Measurements from ENCODE around the gene FHIT.

The FHIT gene

GRCh38 chr3:59867185-59868002 is 1383.9 kb downstream of the FHIT start:
- no peak for TF ChIP-seq TAF1 (IDR thresholded peaks at IDR 0.05; ENCODE audit: borderline replicate concordance, insufficient read depth, low read length)
- TF ChIP-seq, protein P1, sequence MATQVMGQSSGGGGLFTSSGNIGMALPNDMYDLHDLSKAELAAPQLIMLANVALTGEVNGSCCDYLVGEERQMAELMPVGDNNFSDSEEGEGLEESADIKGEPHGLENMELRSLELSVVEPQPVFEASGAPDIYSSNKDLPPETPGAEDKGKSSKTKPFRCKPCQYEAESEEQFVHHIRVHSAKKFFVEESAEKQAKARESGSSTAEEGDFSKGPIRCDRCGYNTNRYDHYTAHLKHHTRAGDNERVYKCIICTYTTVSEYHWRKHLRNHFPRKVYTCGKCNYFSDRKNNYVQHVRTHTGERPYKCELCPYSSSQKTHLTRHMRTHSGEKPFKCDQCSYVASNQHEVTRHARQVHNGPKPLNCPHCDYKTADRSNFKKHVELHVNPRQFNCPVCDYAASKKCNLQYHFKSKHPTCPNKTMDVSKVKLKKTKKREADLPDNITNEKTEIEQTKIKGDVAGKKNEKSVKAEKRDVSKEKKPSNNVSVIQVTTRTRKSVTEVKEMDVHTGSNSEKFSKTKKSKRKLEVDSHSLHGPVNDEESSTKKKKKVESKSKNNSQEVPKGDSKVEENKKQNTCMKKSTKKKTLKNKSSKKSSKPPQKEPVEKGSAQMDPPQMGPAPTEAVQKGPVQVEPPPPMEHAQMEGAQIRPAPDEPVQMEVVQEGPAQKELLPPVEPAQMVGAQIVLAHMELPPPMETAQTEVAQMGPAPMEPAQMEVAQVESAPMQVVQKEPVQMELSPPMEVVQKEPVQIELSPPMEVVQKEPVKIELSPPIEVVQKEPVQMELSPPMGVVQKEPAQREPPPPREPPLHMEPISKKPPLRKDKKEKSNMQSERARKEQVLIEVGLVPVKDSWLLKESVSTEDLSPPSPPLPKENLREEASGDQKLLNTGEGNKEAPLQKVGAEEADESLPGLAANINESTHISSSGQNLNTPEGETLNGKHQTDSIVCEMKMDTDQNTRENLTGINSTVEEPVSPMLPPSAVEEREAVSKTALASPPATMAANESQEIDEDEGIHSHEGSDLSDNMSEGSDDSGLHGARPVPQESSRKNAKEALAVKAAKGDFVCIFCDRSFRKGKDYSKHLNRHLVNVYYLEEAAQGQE (IDR thresholded peaks at IDR 0.05; ENCODE audit: insufficient read depth in 1 of 2, low read depth in 2 of 2, low read length in 2 of 2) = no peak
- no peak for TF ChIP-seq SIN3A (IDR thresholded peaks at IDR 0.05; ENCODE audit: borderline replicate concordance, insufficient read depth, low read length)
- TF ChIP-seq FOXP2 (optimal IDR thresholded peaks at IDR 0.05; ENCODE audit: borderline replicate concordance, extremely low read depth, extremely low read length, insufficient read depth) = no peak
- no peak for TF ChIP-seq POLR2AphosphoS5 (IDR thresholded peaks at IDR 0.05; ENCODE audit: low read depth, low read length)

DNA sequence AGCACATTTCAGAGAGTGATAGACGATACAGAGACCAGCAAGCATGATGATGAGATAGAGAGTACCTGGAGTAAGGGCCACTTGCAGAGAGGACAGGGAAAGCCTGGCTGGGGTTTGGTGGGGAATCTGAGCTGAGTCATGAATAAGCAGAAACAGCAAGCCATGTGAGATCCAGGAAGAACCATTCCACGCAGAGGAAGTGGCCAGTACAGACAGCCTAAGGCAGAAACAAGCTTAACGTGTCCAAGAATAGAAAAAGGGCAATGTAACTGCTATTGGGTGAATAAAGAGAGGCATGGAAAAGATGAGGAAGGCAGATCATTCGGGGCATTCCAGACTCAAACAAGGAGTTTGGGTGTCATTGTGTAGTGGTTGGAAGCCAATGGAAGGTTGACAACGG is 1385.2 kb downstream of the FHIT start:
- TF ChIP-seq SIN3A (IDR thresholded peaks at IDR 0.05; ENCODE audit: borderline replicate concordance, insufficient read depth, low read length) (no peak), FOXP2 (optimal IDR thresholded peaks at IDR 0.05; ENCODE audit: borderline replicate concordance, extremely low read depth, extremely low read length, insufficient read depth) (no peak), TAF1 (IDR thresholded peaks at IDR 0.05; ENCODE audit: borderline replicate concordance, insufficient read depth, low read length) (no peak), POLR2AphosphoS5 (IDR thresholded peaks at IDR 0.05; ENCODE audit: low read depth, low read length) (no peak)
- TF ChIP-seq, protein P1 (IDR thresholded peaks at IDR 0.05; ENCODE audit: insufficient read depth in 1 of 2, low read depth in 2 of 2, low read length in 2 of 2) = no peak

- TF ChIP-seq TAF1 (IDR thresholded peaks at IDR 0.05; ENCODE audit: borderline replicate concordance, insufficient read depth, low read length) = no peak
- no peak for TF ChIP-seq SIN3A (IDR thresholded peaks at IDR 0.05; ENCODE audit: borderline replicate concordance, insufficient read depth, low read length)
- TF ChIP-seq POLR2AphosphoS5 (IDR thresholded peaks at IDR 0.05; ENCODE audit: low read depth, low read length) = no peak
- TF ChIP-seq, protein P1 (IDR thresholded peaks at IDR 0.05; ENCODE audit: insufficient read depth in 1 of 2, low read depth in 2 of 2, low read length in 2 of 2) = no peak
- TF ChIP-seq FOXP2 (optimal IDR thresholded peaks at IDR 0.05; ENCODE audit: borderline replicate concordance, extremely low read depth, extremely low read length, insufficient read depth) = no peak
These were observed 1385.9 kb downstream of the FHIT start for GRCh38 chr3:59865351-59865750.

DNA sequence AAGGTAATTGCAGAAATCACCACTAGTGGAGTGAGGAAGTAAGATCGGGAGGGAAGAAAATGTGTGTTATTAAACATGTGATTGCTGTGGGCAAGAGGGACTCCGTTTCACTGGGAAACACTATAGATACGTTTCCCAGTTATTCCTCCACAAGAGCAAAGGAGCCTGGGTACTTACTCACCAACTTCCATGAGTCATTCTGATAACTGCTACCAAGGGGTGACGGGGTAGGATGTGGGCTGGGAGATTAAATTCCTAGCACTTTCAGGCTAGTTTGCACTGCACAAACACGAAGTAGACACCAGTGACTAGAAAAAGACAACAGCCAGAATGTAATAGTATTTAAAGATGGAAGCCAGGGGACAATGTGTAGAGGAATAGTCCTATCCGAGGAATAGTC is 1388.6 kb downstream of the FHIT start:
- TF ChIP-seq, protein P1 (IDR thresholded peaks at IDR 0.05; ENCODE audit: insufficient read depth in 1 of 2, low read depth in 2 of 2, low read length in 2 of 2) = no peak
- TF ChIP-seq SIN3A (IDR thresholded peaks at IDR 0.05; ENCODE audit: borderline replicate concordance, insufficient read depth, low read length) = no peak
- TF ChIP-seq POLR2AphosphoS5 (IDR thresholded peaks at IDR 0.05; ENCODE audit: low read depth, low read length) = no peak
- TF ChIP-seq TAF1 (IDR thresholded peaks at IDR 0.05; ENCODE audit: borderline replicate concordance, insufficient read depth, low read length) = no peak
- no peak for TF ChIP-seq FOXP2 (optimal IDR thresholded peaks at IDR 0.05; ENCODE audit: borderline replicate concordance, extremely low read depth, extremely low read length, insufficient read depth)
